NCI-H748 treated with DMSO at 0.1 percent for 48 hours (cell line): ENCODE results near the gene CRIP1.

ENCODE experiments used
- DNase-seq: peaks from one replicate; lab custom pipeline; 2025; lab: John Stamatoyannopoulos, UW

Gene CRIP1

DNA sequence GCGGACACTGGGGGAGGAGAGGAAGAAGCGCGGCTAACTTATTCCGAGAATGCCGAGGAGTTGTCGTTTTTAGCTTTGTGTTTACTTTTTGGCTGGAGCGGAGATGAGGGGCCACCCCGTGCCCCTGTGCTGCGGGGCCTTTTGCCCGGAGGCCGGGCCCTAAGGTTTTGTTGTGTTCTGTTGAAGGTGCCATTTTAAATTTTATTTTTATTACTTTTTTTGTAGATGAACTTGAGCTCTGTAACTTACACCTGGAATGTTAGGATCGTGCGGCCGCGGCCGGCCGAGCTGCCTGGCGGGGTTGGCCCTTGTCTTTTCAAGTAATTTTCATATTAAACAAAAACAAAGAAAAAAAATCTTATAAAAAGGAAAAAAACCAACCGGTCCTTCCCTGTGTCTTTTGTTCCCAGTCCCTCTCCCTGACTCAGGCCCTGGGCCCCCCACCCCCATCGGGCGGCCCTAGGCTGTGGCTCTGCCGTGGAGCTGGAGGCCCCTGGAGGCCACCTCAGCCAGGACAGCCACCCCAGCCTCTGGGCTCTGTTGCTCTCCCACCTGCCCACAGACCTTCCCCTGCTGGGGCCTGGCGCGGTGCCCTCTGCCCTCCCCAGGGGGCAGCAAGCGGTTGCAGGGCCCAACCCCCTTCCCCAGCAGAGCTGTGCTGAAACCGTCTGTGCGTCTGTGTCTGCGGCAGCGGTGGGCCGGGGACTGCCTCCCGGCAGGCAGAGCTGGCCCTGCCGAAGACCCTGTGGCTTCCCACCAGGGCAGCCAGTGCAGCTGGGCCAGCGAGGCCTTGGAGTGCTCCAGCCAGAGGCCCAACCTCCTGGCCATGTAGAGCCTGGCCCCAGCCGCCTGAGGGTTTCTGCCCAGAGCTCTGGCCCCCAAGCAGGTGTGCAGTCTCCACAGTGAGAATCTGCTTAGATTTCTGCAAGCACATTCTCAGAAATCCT lies 16.1 kb upstream of the CRIP1 start:
- DNase-seq: no peak

DNA sequence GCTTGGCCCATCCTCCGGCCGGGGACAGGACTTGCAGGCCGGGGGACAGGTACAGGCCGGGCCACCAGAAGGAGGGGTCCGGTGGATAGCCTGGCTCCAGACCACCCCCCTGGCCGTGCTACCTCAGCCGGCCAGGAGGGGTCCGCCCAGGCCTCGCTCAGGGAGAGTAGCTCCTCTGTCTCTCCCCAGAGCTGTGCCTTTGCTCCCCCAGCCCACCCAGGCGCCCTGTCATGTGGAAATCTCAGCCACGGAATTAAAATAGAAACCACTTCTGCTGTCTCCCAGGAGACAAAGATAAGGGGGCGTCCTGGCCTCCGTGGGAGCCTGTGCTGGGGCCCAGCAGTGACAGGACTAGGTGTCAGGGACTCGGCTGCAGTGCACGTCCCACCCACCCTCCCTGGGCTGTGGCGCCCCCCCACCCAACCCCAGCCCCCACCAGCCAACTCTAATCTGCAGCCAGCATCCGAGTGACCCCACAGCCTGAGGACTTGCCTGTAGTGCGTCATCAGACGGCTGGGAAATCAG lies 15.3 kb upstream of the CRIP1 start:
- no peak for DNase-seq

- DNase-seq: no peak
Observed at GRCh38 chr14:105471823-105472485, 14.7 kb upstream of the CRIP1 start.

DNA sequence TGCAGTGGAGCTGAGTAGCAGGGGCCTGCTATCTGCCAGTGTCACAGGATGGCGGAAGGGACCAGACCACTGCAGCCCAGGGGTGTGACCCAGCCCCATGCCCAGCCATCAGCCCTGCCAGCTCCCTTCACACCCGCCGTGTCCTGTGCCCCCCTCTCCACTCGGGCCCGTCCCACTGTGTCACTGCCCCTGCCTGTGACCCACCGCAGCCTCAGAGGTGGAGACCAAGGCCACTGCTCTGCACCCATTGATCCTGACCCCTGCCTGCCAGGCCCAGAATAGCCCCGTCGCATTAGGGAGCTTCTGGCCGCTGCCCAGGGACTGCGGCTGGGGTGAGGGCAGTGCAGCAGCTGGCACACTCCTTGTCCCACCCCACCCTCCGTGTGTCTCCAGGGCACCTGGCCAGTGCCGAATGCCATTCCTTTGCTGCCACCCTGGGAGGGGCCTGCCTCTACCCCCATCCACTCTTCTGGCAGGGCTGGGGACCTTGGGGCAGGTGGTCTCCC lies 14.1 kb upstream of the CRIP1 start:
- DNase-seq: no peak

GRCh38 chr14:105473033-105473676 lies 13.5 kb upstream of the CRIP1 start:
- DNase-seq: no peak

DNA sequence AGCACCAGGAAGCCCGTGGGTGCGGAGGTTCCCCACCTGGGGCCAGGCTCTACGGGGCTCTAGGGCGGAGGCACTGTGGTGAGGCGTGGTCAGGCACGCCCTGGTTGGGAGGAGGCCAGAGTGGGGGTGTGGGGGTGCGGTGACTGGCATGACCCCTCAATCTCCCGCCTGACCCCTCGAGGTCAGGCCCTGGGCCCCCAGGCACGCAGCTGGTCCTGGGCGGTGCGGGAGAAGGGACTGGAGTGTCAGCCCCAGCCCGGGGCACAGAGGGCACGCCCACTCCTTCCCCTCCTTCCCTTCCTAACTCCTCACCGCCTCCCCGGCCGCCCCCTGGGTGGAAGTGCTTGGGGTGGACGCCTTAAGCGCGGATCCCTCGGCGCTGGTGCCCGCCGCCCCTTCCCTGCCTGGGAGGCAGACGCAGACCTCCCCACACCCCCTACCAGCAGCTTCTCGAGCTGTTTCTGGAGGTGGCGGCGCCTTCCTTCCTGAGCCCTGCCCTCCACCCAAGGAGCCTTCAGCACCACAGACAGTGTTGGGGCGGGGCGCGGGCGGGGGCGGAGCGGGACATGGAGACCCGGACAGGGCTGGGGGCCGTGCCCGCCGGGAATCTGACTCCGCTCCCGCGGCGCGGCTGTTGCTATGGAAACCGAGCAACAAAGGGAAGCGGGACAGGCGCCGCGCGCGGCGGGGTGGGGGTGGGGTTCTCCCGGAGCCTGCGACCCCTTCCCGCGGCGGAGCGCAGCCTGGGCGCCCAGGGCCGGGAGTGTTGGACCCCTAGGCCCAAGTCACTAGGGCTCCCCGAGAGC lies 12.8 kb upstream of the CRIP1 start:
- peak; percentile 71 for DNase-seq

GRCh38 chr14:105474483-105475268 lies 12.0 kb upstream of the CRIP1 start, which contains the start of gene CRIP2:
TSS of gene CRIP2 (plus strand) at chr14:105474821. CDS start at chr14:105474863, 42 bp downstream.
- DNase-seq: no peak

GRCh38 chr14:105475269-105476096 lies 11.2 kb upstream of the CRIP1 start:
- no peak for DNase-seq

DNA sequence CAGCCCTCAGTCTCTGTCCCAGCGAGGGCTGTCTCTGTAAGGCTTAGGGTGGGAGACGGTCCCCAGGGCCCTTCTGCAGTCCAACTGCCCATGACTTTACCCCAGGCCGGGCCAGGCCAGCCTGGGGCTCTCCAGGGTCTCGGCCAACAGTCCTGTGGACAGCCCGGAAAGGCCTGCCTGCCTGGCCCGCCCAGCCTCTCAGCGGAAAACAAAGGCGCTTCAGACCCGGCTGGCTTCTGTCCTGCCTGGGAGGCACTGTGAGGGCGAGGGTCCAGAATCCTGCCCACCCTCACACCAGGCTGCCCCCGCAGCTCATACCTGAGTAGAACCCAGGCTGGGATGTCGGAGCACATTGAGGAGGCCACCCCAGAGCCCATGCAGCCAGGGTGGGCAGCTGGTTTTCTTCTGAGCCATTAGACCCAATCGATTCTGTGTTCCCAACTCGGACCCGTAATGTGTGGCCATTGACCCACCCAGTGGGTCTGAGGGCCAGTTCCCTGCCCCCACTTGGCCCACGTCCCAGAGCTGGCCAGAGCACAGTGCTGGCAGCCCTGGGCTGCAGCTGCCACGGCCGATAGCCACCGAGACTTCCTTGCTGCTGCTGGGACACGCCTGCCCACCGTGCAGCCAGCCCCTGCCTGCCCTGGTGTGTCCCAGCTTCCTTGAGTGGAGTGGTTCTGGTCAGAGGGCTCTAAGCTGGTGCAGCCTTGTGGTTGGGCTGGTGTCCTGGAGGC lies 10.4 kb upstream of the CRIP1 start:
- no peak for DNase-seq

DNA sequence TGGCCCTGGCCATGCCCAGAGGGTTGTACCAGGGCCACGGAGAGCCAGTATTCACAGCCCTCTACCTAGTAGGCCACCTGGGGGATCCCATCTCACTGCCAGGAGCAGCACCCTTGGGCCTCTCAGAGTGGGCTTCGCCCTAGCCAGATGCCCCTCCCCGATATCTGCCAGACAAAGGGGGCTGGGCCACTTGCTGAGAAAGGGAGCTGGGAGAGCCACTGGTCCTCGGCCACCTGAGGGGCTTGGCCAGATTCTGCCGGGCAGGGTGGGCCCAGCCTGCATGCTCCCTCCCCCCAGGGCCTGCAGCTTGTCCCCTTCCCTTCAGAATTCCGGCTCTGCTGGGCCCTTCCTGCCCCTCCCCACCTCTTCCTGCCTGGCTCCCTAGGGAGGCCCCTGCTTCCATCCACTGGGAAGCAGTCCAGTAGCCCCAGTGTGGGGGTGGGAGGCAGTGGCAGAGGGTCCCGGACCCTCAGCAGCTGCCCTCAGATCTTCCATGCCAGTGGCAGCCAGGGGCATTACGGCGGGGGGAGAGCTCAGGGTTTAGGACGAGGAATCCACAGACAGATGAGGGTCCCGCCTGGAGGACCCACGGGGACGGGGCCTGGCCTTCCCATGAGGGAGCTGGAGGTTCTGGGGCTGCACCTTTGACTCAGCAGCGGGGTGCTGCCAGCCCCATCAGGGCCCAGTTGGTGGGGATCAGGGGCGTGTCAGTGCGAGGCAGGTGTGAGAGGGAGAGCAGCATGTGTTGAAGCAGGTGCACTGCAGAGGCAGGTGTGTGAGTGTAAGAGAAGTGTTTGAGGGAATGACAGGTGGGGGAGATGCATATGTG lies 9.6 kb upstream of the CRIP1 start:
- DNase-seq: no peak

DNA sequence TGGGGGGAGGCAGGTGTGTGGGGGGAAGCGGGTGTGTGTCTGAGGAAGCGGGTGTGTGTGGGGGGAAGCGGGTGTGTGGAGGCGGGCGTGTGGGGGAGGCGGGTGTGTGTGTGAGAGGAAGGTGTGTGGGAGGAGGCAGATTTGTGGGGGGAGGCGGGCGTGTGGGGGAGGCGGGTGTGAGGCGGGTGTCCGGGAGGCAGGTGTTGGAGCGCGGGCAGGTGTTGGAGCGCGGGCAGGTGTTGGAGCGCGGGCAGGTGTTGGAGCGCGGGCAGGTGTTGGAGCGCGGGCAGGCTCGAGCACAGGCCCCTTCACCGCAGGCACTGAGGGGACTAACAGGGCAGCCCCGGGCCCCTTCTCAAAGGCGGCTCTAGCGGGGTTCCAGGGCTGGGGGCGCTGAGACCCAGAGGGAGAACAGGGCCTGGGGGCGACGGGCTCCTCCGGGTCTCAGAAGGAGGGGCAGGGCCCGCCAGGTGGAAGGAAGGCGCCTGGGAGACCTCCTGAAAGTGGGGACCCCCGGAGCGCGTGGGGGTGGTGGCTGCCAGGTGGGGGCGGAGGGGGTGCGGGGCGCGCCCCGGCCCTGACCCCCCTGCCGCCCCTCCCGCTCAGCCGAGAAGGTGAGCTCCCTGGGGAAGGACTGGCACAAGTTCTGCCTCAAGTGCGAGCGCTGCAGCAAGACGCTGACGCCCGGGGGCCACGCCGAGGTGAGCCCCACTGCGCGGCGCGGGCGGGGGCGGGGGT lies 8.9 kb upstream of the CRIP1 start:
- DNase-seq: no peak

GRCh38 chr14:105478398-105479251 lies 8.1 kb upstream of the CRIP1 start:
- no peak for DNase-seq

GRCh38 chr14:105479431-105480158 lies 7.1 kb upstream of the CRIP1 start:
- DNase-seq: no peak

DNA sequence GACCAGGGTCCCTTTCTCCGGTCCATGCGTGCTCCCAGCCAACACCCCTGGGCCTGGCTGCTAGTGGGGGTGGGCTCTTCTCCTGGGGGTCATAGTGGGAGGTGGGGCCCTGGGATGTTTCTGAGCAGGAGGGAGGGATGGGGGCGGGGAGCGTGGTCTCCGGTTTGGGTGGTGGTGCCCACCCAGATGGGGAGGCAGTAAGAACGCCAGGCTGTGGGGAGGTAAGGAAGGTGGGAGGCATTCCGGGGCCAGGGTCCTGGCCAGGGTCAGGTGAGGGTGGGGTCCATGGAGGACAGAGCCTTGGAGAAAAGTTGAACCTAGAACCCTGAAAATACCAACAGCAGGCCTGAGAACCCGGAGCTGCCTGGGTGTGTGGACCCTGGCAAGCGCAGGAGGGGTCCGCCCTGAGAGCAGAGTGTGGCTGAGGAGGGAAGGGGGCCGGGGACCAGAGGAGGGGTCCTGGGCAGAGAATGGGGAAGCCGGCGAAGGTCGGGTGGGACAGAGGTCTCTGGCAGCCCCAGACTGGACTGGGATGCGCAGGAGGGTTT lies 6.4 kb upstream of the CRIP1 start:
- DNase-seq: no peak
